WERI-Rb-1 (cell line): ENCODE measurements around the gene MYO6.

Experiments used
- DNase-seq: peaks from one replicate; pipeline ENCODE4 v3.0.0-alpha.2; 2020
- H3K27ac ChIP-seq: fragments of 250-450 bp; sonication (Bioruptor Pico); 2 replicates; pipeline ENCODE4 v1.5.1; 2020; ENCODE audit warnings: mild to moderate bottlenecking, moderate library complexity
- H3K27me3 ChIP-seq: fragments of 250-450 bp; sonication (Bioruptor Pico); 2 replicates; pipeline ENCODE4 v1.5.1; 2021; ENCODE audit warnings: mild to moderate bottlenecking, low read depth, moderate library complexity; ENCODE audit not compliant: insufficient read depth, severe bottlenecking
- H3K36me3 ChIP-seq: fragments of 250-450 bp; sonication (Bioruptor Pico); 2 replicates; pipeline ENCODE4 v1.5.1; 2020; ENCODE audit warnings: mild to moderate bottlenecking, moderate library complexity
- H3K4me3 ChIP-seq: 2 replicates; pipeline ENCODE4 v1.5.1; 2011; ENCODE audit warnings: low read depth, mild to moderate bottlenecking, control low read depth, low read length
- H3K9me3 ChIP-seq: fragments of 250-450 bp; sonication (Bioruptor Pico); 2 replicates; pipeline ENCODE4 v1.5.1; 2021; ENCODE audit warnings: mild to moderate bottlenecking, moderate library complexity; ENCODE audit not compliant: severe bottlenecking
- TF ChIP-seq, protein P1 (sequence below): IDR thresholded peaks from 2 replicates; pipeline ENCODE4 v1.5.1; 2011; ENCODE audit warnings: low read depth, mild to moderate bottlenecking, control low read depth, inconsistent platforms, low read length

The MYO6 gene

DNA sequence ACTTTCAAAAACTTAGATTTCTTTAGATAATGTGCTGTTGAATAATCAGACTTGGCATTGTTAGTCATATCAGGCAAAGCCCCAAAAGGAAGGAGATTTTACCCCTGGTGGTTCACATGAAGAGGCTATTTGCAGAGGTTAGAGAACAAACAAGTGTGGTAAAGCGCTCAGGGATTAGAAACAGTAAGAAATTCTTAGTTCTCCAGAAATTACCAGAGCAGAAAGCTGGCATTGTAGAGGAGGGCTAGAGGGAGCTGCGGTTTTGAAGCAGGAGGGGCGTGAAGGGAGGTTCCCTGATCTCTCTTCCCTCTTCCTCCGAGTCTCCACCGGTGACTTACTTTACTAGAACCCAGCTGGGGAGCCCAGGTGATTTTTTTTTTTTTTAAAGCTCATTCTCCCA lies 10.2 kb downstream of the MYO6 start:
- H3K27me3 ChIP-seq = no peaks in the 10 kb centered on the region
- no peaks in the 10 kb centered on the region for H3K36me3 ChIP-seq
- no peak overlapping the region for H3K27ac ChIP-seq
- no peaks in the 10 kb centered on the region for H3K9me3 ChIP-seq
- no peak overlapping the region for H3K4me3 ChIP-seq
- TF ChIP-seq, protein P1, sequence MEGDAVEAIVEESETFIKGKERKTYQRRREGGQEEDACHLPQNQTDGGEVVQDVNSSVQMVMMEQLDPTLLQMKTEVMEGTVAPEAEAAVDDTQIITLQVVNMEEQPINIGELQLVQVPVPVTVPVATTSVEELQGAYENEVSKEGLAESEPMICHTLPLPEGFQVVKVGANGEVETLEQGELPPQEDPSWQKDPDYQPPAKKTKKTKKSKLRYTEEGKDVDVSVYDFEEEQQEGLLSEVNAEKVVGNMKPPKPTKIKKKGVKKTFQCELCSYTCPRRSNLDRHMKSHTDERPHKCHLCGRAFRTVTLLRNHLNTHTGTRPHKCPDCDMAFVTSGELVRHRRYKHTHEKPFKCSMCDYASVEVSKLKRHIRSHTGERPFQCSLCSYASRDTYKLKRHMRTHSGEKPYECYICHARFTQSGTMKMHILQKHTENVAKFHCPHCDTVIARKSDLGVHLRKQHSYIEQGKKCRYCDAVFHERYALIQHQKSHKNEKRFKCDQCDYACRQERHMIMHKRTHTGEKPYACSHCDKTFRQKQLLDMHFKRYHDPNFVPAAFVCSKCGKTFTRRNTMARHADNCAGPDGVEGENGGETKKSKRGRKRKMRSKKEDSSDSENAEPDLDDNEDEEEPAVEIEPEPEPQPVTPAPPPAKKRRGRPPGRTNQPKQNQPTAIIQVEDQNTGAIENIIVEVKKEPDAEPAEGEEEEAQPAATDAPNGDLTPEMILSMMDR = no peak
- DNase-seq = no peak

DNA sequence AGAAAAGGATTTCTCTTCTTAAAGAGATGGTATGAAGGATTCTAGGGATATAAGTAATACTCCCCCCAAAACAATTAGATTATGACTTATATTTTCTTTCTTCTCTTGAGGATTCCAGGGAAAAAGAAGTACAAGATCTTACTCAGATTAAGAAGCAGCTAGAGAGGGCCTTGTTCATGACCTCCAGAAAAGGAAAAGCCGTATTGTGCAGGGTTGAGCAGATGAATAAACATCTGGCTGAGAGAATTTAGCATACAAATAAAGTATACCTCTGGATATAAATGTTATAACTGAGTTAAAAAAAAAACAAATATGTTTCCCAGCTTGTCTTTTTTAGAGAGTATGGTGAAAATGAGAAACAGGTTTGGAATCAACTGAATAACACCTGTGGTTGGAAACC lies 11.3 kb downstream of the MYO6 start:
- H3K36me3 ChIP-seq = no peaks in the 10 kb centered on the region
- no peak overlapping the region for H3K27ac ChIP-seq
- TF ChIP-seq, protein P1 = no peak
- H3K9me3 ChIP-seq = no peaks in the 10 kb centered on the region
- DNase-seq = no peak
- no peaks in the 10 kb centered on the region for H3K27me3 ChIP-seq
- no peak overlapping the region for H3K4me3 ChIP-seq

DNA sequence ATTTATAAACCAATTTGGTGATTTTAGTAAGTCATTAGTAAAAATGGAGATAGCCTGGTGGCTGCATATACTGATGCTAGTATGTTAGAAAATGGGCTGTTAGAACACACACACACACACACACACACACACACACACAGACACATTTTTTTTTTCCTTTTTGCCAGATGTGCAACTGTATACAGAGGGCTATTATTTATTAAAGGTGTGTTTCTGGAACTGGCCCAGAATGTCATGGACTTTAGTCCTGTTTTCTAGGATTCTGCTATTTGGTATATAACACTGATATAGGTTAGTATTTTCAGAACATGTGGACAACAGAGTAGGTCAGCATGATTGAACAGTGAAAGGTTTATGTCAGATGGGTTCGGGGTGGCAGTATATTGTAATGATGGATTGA lies 12.4 kb downstream of the MYO6 start:
- Histone ChIP-seq H3K9me3 (no peaks in the 10 kb centered on the region), H3K27me3 (no peaks in the 10 kb centered on the region), H3K27ac (no peak overlapping the region), H3K36me3 (no peaks in the 10 kb centered on the region), H3K4me3 (no peak overlapping the region)
- DNase-seq = no peak
- TF ChIP-seq, protein P1 = no peak

DNA sequence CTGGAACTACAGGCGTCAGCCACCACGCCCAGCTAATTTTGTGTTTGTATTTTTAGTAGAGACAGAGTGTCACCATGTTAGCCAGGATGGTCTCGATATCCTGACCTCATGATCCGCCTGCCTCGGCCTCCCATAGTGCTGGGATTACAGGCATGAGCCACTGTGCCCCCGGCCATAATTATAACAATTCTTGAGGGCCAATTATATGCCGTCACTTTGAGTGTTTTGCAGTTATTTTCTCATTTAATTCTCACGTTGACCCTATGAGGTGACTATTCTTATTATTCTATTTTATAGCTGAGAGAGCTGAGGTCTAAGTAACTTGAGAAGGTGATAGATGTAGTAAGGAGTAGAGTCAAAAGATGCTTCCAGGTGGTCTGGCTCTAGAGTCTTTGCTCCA lies 13.0 kb downstream of the MYO6 start:
- no peaks in the 10 kb centered on the region for H3K36me3 ChIP-seq
- DNase-seq = no peak
- H3K9me3 ChIP-seq = no peaks in the 10 kb centered on the region
- TF ChIP-seq, protein P1 = no peak
- no peaks in the 10 kb centered on the region for H3K27me3 ChIP-seq
- no peak overlapping the region for H3K27ac ChIP-seq
- no peak overlapping the region for H3K4me3 ChIP-seq

DNA sequence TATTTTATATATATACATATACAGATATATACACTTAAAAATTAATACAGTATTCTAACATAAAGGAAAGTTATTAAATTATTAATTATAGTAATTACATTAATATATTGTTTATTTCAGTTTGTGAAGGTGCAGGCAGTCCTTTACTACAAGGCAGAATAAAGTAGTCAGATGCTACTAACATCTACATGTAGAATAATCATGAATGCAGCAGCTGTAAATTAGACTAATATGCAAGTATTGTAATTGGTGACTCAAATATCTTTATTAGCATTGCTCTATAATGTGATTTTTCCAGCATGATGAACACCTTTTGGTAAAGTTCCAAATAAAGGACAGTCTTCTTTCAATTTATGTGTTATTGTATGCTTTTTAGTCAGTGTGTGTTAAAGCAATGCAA lies 17.3 kb downstream of the MYO6 start:
- no peak overlapping the region for H3K4me3 ChIP-seq
- no peaks in the 10 kb centered on the region for H3K36me3 ChIP-seq
- H3K27me3 ChIP-seq = no peaks in the 10 kb centered on the region
- no peak for DNase-seq
- no peak overlapping the region for H3K27ac ChIP-seq
- TF ChIP-seq, protein P1 = no peak
- H3K9me3 ChIP-seq = no peaks in the 10 kb centered on the region

DNA sequence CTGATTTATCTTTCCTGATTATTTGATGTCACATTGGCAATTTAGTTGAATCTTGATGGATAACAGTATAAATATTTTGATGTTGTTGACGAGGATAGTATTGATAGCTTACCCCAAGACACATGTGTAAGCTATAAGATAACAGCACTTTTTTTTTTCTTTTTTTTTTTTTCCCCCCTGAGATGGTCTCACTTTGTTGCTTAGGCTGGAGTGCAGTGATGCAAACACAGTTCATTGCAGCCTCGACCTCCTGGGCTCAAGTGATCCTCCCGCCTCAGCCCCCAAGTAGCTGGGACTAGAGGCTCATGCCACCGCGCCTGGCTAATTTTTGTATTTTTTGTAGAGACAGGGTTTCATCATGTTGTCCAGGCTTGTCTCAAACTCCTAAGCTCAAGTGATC lies 21.8 kb downstream of the MYO6 start:
- Histone ChIP-seq H3K27ac (no peak overlapping the region), H3K27me3 (no peaks in the 10 kb centered on the region), H3K9me3 (no peaks in the 10 kb centered on the region), H3K36me3 (no peaks in the 10 kb centered on the region), H3K4me3 (no peak overlapping the region)
- DNase-seq = no peak
- TF ChIP-seq, protein P1 = no peak
